Measurements from ENCODE around the gene SLC25A47. TPM values are rescaled to one million over a fixed set of nuclear protein-coding genes. Genes with fewer than 3 reads are reported as not detected.
A peak's percentile ranks its signal among the peaks of the same experiment; 100 is the strongest.
"Not testable (repeated sequence)": the region's sequence is repeated elsewhere in the genome, so short reads cannot be mapped to it uniquely, and the experiment has no call there.

Gene SLC25A47
- total RNA-seq, 1 donor, result not detected

DNA sequence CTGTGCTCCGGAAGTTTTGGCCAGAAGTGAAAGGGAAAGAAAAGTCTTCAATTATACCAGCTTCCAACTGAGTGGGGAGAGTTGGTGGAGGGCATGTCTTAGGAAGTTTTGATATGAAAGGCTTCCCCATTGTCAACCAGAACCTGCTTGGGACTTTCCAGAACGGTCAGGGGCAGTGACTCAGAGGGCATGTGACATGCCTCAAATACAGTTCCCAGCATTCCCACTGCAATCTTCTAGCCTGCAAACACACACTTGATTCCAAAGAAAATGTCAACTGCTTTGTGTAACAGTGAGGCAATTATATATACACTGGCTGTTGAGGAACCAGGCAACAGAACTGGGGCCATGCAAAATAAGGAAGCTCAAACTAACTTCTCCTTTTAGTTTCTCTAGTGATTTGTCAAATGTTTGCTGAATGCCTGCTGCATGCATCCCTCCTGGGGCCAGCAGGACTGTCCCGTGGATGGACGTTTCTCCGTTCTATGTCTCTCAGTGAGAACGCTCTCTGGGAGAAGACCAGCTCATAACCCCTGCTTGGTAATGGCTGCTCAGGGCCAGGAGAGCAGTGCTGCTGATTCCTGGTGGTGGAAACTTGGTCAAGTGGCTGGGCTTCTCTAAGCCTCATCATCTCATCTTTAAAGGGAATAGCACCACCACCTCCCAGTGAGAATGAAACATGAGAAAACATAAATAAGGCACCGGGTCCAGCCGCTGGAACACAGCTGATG lies 18.3 kb downstream of the SLC25A47 start:
- no peak overlapping the region for H3K4me3 ChIP-seq (ENCODE audit: low read depth, low read length)
- peak; percentile 88 for DNase-seq (ENCODE audit: low read depth)
- TF ChIP-seq, protein P1, sequence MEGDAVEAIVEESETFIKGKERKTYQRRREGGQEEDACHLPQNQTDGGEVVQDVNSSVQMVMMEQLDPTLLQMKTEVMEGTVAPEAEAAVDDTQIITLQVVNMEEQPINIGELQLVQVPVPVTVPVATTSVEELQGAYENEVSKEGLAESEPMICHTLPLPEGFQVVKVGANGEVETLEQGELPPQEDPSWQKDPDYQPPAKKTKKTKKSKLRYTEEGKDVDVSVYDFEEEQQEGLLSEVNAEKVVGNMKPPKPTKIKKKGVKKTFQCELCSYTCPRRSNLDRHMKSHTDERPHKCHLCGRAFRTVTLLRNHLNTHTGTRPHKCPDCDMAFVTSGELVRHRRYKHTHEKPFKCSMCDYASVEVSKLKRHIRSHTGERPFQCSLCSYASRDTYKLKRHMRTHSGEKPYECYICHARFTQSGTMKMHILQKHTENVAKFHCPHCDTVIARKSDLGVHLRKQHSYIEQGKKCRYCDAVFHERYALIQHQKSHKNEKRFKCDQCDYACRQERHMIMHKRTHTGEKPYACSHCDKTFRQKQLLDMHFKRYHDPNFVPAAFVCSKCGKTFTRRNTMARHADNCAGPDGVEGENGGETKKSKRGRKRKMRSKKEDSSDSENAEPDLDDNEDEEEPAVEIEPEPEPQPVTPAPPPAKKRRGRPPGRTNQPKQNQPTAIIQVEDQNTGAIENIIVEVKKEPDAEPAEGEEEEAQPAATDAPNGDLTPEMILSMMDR (IDR thresholded peaks at IDR 0.05; ENCODE audit: insufficient read depth, low read depth, low read length), result no peak

DNA sequence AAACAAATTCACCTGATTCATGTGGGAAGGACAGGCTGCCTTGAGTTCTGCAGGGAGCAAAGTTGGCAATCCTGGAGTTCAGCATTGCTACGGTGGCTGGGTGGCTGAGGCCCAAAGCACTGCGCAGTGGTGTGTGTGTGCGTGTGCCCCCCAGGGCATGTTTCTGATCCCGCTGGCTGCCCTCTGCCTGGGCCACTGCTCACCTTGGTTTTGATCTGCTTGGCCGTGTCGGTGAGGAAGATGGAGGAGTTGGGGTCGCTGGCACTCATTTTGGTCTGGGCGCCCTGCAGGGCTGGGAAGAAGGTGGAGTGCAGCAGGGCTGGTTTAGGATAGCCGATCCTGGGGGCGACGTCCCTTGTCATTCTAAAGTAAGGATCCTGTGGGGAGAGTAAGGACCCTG lies 19.1 kb downstream of the SLC25A47 start:
- TF ChIP-seq, protein P1 (IDR thresholded peaks at IDR 0.05; ENCODE audit: insufficient read depth, low read depth, low read length), result no peak
- no peak for DNase-seq (ENCODE audit: low read depth)
- no peak overlapping the region for H3K4me3 ChIP-seq (ENCODE audit: low read depth, low read length)

DNA sequence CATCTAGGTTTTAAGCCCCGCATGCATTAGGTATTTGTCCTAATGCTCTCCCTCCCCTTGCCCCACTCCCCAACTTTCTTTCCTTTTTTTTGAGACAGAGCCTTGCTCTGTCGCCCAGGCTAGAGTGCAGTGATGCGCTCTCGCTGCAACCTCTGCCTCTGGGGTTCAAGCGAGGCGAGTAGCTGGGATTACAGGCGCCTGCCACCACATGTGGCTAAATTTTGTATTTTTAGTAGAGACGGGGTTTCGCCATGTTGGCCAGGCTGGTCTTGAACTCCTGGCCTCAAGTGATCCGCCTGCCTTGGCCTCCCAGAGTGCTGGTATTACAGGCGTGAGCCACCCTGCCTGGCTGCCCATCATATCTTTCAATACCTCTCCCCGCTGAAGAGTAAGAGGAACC lies 19.7 kb downstream of the SLC25A47 start:
- not testable (repeated sequence) for DNase-seq (ENCODE audit: low read depth); H3K4me3 ChIP-seq (ENCODE audit: low read depth, low read length)

DNA sequence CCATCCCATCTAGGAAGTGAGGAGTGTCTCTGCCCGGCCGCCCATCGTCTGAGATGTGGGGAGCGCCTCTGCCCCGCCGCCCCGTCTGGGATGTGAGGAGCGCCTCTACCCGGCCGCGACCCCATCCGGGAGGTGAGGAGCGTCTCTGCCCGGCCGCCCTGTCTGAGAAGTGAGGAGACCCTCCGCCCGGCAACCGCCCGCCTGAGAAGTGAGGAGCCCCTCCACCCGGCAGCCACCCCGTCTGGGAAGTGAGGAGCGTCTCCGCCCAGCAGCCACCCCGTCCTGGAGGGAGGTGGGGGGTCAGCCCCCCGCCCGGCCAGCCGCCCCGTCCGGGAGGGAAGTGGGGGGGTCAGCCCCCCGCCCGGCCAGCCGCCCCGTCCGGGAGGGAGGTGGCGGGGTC lies 21.5 kb downstream of the SLC25A47 start:
- not testable (repeated sequence) for DNase-seq (ENCODE audit: low read depth); H3K4me3 ChIP-seq (ENCODE audit: low read depth, low read length)

DNA sequence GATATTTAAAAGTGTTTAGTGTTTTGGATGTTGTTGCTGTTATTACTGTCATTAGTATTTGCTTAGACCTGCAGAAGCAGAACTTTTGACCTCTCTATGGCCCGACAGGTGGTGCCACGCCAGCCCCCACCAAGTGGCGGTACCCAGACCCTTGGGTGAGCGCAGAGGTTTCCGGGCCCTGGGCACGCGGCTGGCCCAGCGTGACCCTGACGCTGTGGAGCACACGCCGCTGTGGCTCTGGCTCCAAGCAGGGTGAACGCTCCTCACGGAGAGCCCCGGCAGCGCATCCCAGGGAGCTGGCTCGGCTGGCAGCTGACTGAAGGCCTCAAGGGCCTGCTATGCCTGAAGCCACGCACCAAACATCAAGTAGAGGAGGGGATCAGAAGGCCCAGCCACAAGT lies 22.6 kb downstream of the SLC25A47 start:
- no peak overlapping the region for H3K4me3 ChIP-seq (ENCODE audit: low read depth, low read length)
- no peak for DNase-seq (ENCODE audit: low read depth)
- TF ChIP-seq, protein P1 (IDR thresholded peaks at IDR 0.05; ENCODE audit: insufficient read depth, low read depth, low read length), result no peak

DNA sequence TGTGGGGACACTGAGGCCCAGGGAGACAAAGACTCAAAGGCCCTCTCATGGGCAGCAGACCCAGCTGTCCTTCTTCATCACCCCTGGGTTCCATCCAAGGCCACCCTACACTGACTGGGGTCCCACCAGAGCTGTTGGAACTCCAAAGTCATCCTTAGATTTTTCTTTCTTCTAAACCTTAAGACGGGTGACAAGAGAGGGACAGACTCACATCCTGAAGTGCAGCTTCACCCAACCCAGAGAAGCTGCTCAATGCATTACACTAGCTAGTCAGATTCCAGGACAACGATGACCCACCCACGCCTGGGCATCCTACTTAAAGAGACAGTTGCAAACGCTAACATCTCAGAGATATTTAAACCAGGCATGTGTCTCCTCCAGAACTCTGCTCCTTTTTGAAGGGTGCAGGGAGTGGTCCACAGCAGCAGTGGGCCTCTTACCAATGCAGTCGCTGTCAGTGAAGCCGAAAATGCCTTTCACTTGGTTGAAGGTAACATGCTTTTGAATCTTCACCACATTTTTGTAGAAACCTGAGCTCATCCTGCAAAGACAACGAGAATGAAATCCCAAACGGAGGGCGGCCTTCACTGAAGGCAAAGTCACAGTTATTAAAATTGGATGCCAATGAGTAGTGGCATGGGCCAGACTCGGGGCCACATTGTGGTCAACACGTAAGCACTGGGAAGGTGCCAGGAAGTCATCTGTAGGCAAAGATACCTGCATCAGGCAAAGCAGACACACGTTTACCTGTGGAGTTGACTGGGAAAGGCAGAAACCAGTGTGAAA lies 23.4 kb downstream of the SLC25A47 start:
- H3K4me3 ChIP-seq (ENCODE audit: low read depth, low read length), result no peak overlapping the region
- TF ChIP-seq, protein P1 (IDR thresholded peaks at IDR 0.05; ENCODE audit: insufficient read depth, low read depth, low read length), result no peak
- DNase-seq (ENCODE audit: low read depth), result no peak

DNA sequence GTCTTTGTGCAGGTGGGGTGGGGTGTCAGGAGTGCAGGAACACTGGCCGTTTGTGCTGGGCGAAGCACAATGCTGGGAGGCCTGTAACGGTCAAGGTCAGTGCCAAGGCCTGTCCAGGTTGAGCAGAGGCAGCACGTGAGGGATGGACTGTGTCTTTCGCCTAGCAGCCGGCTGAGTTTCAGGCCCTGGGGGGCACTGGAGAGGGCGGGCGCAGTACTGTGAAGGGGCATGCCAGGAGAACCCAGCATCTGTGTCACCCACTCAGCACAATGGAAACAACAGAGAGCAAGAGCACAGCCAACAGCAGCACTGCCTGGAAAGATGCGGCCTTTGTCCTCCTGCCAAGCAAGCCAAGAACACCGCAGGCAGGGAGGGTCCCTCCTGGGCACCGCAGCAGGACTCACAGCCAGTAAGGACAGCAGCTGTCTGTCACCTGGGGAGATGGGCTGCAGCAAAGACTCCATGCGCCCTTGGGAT lies 25.2 kb downstream of the SLC25A47 start:
- TF ChIP-seq, protein P1 (IDR thresholded peaks at IDR 0.05; ENCODE audit: insufficient read depth, low read depth, low read length), result no peak
- no peak for DNase-seq (ENCODE audit: low read depth)
- no peak overlapping the region for H3K4me3 ChIP-seq (ENCODE audit: low read depth, low read length)

Measured in fibroblast of villous mesenchyme (primary cell).